IgD-negative memory B cell (primary cell): ENCODE measurements around the gene FAT2. TPM values are rescaled to one million over a fixed set of nuclear protein-coding genes. Genes with fewer than 3 reads are reported as not detected.

ENCODE experiments used
- H3K27ac Mint-ChIP-seq, 3 donors: one replicate each; pipeline ENCODE4 v1.8.0; 2020 to 2022; ENCODE audit warnings: mild to moderate bottlenecking in 3 of 3, mixed read lengths in 3 of 3, moderate library complexity in 1 of 3
- H3K27me3 Mint-ChIP-seq: one replicate; pipeline ENCODE4 v1.8.0; 2021; ENCODE audit warnings: mixed read lengths
- H3K36me3 Mint-ChIP-seq: one replicate; pipeline ENCODE4 v1.8.0; 2020; ENCODE audit warnings: mild to moderate bottlenecking, mixed read lengths
- H3K4me1 Mint-ChIP-seq, 3 donors: one replicate each; pipeline ENCODE4 v1.8.0; 2020 to 2022; ENCODE audit warnings: mixed read lengths in 3 of 3, mild to moderate bottlenecking in 1 of 3
- H3K4me3 Mint-ChIP-seq, 4 donors: one replicate each; pipeline ENCODE4 v1.8.0; 2020 to 2022; ENCODE audit warnings: mild to moderate bottlenecking in 4 of 4, mixed read lengths in 4 of 4, moderate library complexity in 3 of 4
- H3K9me3 Mint-ChIP-seq, 3 donors: one replicate each; pipeline ENCODE4 v1.8.0; 2020 to 2021; ENCODE audit warnings: mixed read lengths in 3 of 3, mild to moderate bottlenecking in 1 of 3
- polyA plus RNA-seq: library from polyadenylated mRNA; unstranded; fragments of 300-500 nt; fragmentation: Illumina TruSeq; gene quantifications from one replicate; pipeline ENCODE4 v1.2.3, GENCODE V29; 2021

Gene FAT2, protein sequence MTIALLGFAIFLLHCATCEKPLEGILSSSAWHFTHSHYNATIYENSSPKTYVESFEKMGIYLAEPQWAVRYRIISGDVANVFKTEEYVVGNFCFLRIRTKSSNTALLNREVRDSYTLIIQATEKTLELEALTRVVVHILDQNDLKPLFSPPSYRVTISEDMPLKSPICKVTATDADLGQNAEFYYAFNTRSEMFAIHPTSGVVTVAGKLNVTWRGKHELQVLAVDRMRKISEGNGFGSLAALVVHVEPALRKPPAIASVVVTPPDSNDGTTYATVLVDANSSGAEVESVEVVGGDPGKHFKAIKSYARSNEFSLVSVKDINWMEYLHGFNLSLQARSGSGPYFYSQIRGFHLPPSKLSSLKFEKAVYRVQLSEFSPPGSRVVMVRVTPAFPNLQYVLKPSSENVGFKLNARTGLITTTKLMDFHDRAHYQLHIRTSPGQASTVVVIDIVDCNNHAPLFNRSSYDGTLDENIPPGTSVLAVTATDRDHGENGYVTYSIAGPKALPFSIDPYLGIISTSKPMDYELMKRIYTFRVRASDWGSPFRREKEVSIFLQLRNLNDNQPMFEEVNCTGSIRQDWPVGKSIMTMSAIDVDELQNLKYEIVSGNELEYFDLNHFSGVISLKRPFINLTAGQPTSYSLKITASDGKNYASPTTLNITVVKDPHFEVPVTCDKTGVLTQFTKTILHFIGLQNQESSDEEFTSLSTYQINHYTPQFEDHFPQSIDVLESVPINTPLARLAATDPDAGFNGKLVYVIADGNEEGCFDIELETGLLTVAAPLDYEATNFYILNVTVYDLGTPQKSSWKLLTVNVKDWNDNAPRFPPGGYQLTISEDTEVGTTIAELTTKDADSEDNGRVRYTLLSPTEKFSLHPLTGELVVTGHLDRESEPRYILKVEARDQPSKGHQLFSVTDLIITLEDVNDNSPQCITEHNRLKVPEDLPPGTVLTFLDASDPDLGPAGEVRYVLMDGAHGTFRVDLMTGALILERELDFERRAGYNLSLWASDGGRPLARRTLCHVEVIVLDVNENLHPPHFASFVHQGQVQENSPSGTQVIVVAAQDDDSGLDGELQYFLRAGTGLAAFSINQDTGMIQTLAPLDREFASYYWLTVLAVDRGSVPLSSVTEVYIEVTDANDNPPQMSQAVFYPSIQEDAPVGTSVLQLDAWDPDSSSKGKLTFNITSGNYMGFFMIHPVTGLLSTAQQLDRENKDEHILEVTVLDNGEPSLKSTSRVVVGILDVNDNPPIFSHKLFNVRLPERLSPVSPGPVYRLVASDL (N-terminal part only)
- polyA plus RNA-seq: not detected

DNA sequence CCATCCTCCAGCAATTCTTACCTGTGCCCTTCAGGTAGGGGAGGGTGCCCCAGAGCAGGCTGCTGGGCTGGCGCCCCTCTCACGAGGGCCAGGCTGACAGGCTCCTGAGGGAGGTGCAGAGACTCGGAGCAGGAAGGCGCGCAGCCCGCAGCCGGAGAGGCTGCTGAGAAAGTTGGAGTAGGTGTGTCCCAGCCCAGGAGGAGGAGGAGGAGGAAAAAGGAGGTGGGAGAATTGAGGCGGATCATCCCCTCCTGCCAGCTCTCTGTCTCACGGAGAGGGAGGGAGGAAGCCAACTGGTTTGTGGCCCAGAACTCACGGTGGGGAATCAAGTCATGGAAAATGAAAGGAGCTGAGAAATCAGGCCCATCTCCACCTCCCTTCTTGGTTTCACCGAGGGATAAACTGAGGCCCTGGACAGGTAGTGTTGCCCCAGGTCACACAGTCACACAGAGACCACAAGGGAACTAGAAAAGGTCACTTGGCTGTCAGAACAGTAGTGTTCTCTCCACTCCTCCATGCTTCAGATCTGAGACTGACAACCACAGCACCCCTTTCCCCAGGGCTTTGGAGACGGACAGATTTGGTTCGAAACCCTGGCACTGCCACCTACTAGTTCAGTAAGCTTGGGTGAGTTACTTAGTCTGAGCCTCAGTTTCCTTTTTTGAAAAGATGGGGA, at the start of gene FAT2:
TSS of gene FAT2 (minus strand) at position 188 of the 676 bp plus-strand sequence. CDS start 22,400 bp downstream, outside the sequence.
- Mint-ChIP-seq H3K27ac (no peak within 1 kb of the TSS), H3K36me3 (no peaks in the 10 kb centered on the region), H3K27me3 (no peaks in the 10 kb centered on the region), H3K4me3 (no peak within 1 kb of the TSS), H3K4me1 (peaks cover 0 to 2% (median 0%) of the 10 kb centered on the region in 3 donors), H3K9me3 (no peaks in the 10 kb centered on the region)

DNA sequence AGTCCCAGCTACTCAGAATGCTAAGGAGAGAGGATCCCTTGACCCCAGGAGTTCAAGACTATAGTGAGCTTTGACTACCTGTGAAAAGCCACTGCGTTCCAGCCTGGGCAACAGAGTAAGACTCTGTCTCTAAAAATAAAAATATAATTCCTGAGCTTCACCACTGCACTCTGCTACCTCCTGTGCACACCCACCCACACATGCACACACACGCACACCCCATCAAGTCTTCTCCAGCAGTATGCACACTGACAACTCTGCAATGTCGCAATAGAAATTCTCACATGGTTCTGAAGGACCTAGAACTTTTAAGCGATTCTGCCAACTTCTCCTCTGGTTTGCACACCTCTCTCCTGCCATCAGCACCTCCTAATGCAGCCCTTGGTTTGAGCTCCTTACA, 47.5 kb upstream of the FAT2 start:
- H3K4me3 Mint-ChIP-seq: no peak overlapping the region
- H3K4me1 Mint-ChIP-seq: no peaks in the 10 kb centered on the region
- H3K27ac Mint-ChIP-seq: no peak overlapping the region
- no peaks in the 10 kb centered on the region for H3K36me3 Mint-ChIP-seq
- peaks cover 0 to 6% (median 2%) of the 10 kb centered on the region in 3 donors for H3K9me3 Mint-ChIP-seq
- peaks cover 3% of the 10 kb centered on the region for H3K27me3 Mint-ChIP-seq

DNA sequence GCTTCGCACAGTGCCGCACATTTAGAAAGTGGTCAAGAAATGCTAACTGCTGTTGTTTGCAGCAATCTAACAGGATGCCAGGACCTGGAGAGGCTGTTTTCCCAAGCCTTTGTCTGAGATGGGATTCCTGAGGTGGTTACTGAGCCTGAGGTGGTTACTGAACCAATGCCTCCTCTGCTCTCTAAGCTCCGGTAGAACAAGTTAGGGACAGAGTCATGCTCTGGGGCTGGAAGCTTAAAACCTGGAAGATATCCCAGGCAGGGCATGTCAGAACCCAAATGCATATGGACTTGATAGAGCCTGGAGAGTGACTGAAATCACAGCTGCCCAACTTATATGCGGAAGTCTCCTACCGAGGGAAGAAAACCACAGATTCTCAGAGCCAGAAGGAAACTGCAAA, 46.5 kb upstream of the FAT2 start:
- no peak overlapping the region for H3K4me3 Mint-ChIP-seq
- no peaks in the 10 kb centered on the region for H3K4me1 Mint-ChIP-seq
- peaks cover 0 to 4% (median 0%) of the 10 kb centered on the region in 3 donors for H3K9me3 Mint-ChIP-seq
- peaks cover 3% of the 10 kb centered on the region for H3K27me3 Mint-ChIP-seq
- no peaks in the 10 kb centered on the region for H3K36me3 Mint-ChIP-seq
- no peak overlapping the region for H3K27ac Mint-ChIP-seq

DNA sequence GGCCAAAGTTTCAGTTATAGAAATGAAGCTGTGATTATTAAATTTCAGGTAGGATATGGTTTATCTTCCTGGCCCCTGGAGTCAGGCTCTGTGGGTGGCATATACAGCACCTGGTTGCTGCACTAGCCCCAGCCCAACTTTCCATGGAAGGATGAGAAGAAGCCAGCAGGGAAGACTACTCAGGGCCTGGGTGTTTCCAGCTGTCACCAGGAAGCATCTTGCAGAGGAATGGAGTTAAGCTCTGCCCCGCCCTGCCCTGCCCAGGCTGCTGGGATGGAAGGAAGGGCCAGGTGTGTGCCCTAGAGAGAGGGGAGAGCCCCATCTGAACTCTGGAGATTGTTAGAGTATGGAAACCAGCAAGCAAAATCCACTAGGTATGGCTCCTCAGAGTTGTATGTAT, 42.8 kb upstream of the FAT2 start:
- no peaks in the 10 kb centered on the region for H3K9me3 Mint-ChIP-seq
- H3K4me3 Mint-ChIP-seq: no peak overlapping the region
- no peak overlapping the region for H3K27ac Mint-ChIP-seq
- H3K4me1 Mint-ChIP-seq: no peaks in the 10 kb centered on the region
- H3K36me3 Mint-ChIP-seq: no peaks in the 10 kb centered on the region
- peaks cover 2% of the 10 kb centered on the region for H3K27me3 Mint-ChIP-seq

- H3K27ac Mint-ChIP-seq: no peak overlapping the region
- H3K4me1 Mint-ChIP-seq: no peaks in the 10 kb centered on the region
- H3K27me3 Mint-ChIP-seq: peaks cover 3% of the 10 kb centered on the region
- no peak overlapping the region for H3K4me3 Mint-ChIP-seq
- no peaks in the 10 kb centered on the region for H3K9me3 Mint-ChIP-seq
- H3K36me3 Mint-ChIP-seq: no peaks in the 10 kb centered on the region
Observed at GRCh38 chr5:151632941-151633340, 41.8 kb upstream of the FAT2 start.

GRCh38 chr5:151632524-151632923, 41.4 kb upstream of the FAT2 start:
- no peaks in the 10 kb centered on the region for H3K4me1 Mint-ChIP-seq
- H3K4me3 Mint-ChIP-seq: no peak overlapping the region
- H3K27ac Mint-ChIP-seq: peak overlapping the region in 1 of 3 donors; percentile 41

DNA sequence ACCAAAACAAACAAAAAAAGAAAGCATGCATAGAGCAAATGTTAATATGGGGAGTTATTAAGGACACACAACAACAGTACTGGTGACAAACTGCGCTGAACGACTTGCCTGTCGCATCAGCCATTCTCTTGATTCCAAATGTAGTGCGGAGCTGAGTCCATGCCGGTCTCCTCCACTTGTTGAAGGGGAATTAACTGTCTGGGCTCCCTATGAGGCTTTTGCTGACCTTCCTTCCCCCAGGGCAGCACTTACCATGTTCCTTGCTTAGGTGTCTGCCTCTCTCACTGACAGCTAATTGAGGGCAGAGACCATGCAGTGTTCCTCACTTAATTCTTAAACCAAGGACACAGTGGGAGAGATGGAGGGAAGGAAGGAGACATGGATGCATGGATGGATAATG, 40.8 kb upstream of the FAT2 start:
- H3K36me3 Mint-ChIP-seq: no peaks in the 10 kb centered on the region
- H3K4me3 Mint-ChIP-seq: no peak overlapping the region
- H3K27ac Mint-ChIP-seq: peak overlapping the region in 1 of 3 donors; percentile 41
- H3K4me1 Mint-ChIP-seq: no peaks in the 10 kb centered on the region
- peaks cover 3% of the 10 kb centered on the region for H3K27me3 Mint-ChIP-seq
- no peaks in the 10 kb centered on the region for H3K9me3 Mint-ChIP-seq

More at GRCh38 chr5:151632524-151632923, 41.4 kb upstream of the FAT2 start:
- Mint-ChIP-seq H3K9me3 (no peaks in the 10 kb centered on the region), H3K36me3 (no peaks in the 10 kb centered on the region), H3K27me3 (peaks cover 3% of the 10 kb centered on the region)

DNA sequence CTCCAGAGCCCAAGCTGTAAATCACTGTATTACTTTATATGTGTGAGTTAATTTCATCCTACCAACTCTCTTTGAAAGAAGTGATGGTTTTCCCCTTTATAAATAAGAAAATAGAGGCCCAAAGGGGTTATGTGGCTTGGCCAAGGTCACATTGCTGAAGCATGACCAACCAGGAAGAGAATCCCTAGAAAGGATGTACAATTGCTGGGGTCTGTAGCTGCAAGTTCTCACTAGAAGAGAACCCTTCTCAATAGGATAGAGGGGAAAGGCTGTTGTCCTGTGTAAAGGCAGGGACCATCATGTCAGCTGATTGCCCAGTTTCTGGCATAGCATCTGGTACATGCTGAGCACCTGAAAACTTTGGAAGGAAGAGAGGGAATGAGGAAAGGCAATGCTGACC, 39.0 kb upstream of the FAT2 start:
- Mint-ChIP-seq H3K4me3 (no peak overlapping the region), H3K27ac (peak overlapping the region in 1 of 3 donors; percentile 93), H3K4me1 (no peaks in the 10 kb centered on the region), H3K9me3 (no peaks in the 10 kb centered on the region), H3K36me3 (no peaks in the 10 kb centered on the region), H3K27me3 (peaks cover 3% of the 10 kb centered on the region)

DNA sequence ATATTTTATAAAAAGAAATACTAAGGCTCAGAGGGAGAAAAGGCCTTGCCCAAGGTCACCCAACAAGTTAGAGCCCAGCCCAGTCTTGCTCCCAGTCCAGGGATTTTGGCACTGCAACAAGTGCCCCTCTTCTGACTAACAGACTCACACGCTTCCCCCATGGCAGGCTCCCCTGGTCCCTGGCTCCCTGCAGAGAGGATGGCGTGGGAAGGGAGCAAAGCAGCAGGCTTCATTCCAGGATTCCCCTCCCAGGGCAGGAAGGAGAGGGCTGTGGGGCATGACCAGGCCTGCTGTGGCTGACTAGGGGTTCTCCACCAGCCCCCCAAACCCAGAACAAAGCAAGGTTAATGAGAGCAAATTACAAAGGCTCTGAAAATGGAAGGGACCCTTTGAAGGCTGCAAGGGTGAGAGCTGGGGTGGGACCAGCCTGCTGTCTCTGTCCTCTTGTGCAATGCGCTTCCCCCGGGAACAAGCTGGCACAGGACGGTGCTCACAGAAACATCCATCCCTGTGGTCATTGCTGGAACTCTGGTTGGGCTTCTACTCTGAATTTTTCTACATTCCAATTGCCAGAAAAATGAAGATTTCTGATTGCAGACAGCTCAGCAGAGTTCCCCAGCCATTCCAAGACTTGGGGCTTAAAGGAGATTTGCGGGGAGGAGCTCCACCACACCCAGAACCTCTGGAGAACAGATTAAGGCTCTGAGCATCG, 37.1 kb upstream of the FAT2 start:
- Mint-ChIP-seq H3K9me3 (no peaks in the 10 kb centered on the region), H3K27ac (no peak overlapping the region), H3K4me1 (no peaks in the 10 kb centered on the region), H3K4me3 (no peak overlapping the region), H3K27me3 (peaks cover 5% of the 10 kb centered on the region), H3K36me3 (no peaks in the 10 kb centered on the region)

DNA sequence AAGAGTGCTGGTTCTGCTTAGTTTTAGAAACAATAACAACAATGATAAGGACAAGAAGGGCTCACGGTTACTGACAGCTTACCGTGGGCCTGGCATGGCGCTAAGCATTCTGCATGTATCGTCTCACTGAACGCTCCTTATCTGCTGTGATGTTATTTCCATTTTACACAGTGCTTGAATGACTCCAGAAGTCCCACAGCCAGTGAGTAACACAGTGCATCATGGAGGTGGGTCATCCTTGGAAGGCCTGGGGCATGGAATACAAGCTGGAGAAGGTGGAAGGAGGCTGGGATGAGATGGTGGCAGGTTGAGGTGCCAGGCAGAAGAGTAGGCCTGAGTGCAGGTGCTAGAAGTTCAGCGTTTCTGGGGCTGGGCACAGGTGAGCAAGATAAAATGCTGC, 36.5 kb upstream of the FAT2 start:
- Mint-ChIP-seq H3K4me3 (no peak overlapping the region), H3K36me3 (no peaks in the 10 kb centered on the region), H3K27ac (no peak overlapping the region), H3K9me3 (no peaks in the 10 kb centered on the region), H3K27me3 (peaks cover 5% of the 10 kb centered on the region), H3K4me1 (no peaks in the 10 kb centered on the region)

DNA sequence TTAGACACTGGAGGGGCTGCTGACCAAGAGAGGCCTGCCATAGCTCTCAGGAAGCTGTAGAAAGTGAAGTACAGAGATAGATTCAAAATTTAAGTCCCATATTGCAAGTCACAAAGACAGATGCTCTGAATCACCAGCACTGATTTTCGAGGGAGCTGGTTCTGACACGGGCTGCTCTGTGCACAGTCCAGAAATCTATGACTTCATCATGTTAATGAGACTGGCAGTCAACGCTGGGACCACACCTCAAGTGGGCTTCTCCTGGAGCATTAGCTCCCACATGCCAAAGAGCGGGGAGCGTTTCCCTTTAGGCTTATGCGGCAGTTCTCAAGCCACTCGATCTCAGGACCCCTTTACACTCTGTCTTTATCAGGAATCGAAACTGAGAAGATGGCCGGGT, 34.2 kb upstream of the FAT2 start:
- peaks cover 16% of the 10 kb centered on the region for H3K27me3 Mint-ChIP-seq
- H3K27ac Mint-ChIP-seq: no peak overlapping the region
- H3K4me3 Mint-ChIP-seq: no peak overlapping the region
- H3K9me3 Mint-ChIP-seq: no peaks in the 10 kb centered on the region
- H3K4me1 Mint-ChIP-seq: no peaks in the 10 kb centered on the region
- peaks cover 2% of the 10 kb centered on the region for H3K36me3 Mint-ChIP-seq

GRCh38 chr5:151624476-151624875, 33.3 kb upstream of the FAT2 start:
- no peaks in the 10 kb centered on the region for H3K9me3 Mint-ChIP-seq
- H3K27ac Mint-ChIP-seq: no peak overlapping the region
- H3K36me3 Mint-ChIP-seq: peaks cover 2% of the 10 kb centered on the region
- peaks cover 16% of the 10 kb centered on the region for H3K27me3 Mint-ChIP-seq
- H3K4me3 Mint-ChIP-seq: no peak overlapping the region
- no peaks in the 10 kb centered on the region for H3K4me1 Mint-ChIP-seq

DNA sequence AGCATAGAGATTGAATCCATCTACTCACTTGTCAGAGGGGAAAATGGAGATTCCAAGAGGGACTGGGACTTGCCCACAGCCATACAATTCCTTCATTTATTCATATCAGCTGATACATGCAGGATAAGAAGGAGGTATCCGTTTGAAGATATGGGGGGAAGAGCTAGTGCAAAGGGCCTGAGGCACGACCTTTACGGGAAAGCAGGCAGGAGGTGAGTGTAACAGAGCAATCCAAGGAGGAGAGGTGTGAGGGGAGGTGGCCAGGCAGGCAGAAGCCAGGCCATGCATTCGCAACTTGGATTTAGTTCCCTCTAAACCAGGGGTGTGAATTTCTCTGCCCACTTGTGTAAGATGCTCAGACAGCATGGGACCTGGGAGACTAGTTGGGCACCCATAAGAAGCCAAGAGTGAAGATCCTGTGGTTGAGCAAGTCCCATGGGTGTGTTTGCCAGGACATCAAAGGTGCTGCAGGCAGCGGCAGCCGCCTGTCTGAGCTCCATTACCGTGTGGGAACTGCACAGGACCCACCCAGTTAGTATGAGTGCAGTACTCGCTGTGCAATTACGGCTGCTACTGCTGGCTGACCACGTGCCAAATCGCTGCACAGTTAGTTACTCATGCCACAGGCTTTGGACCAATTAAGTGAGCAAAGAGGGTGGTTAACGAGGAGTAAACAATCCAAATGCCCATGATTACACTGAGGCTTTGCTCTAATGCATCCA, 31.4 kb upstream of the FAT2 start:
- Mint-ChIP-seq H3K27ac (no peak overlapping the region), H3K9me3 (no peaks in the 10 kb centered on the region), H3K27me3 (peaks cover 15% of the 10 kb centered on the region), H3K36me3 (peaks cover 2% of the 10 kb centered on the region), H3K4me3 (no peak overlapping the region), H3K4me1 (no peaks in the 10 kb centered on the region)
